Measurements from ENCODE around the gene TBXAS1.

The TBXAS1 gene

DNA sequence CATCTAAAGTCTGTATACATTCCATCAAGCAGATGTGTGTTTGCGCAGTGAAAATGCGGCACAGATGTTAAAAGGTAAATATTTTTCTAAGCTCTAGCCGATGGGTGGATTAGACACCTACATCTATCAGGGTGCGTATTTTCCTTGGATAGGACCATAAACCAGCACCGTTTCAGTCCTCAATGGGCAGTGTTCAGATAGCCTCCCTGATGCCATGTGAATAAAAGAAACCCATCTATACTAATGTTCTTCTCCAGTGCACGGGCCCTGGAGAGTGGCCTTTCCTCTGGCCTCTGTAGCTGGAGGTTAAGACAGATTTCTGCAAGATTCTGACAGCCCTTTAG, 130.2 kb downstream of the TBXAS1 start:
- no peak overlapping the region for H3K27ac ChIP-seq (ENCODE audit: low read length)
- no peaks in the 10 kb centered on the region for H3K27me3 ChIP-seq (ENCODE audit: control insufficient read depth, insufficient read depth, low read length)
- no peaks in the 10 kb centered on the region for H3K36me3 ChIP-seq (ENCODE audit: control insufficient read depth, low read depth, low read length)
- H3K9me3 ChIP-seq (ENCODE audit: control insufficient read depth, low read depth, low read length): no peaks in the 10 kb centered on the region
- no peak overlapping the region for H3K4me3 ChIP-seq (ENCODE audit: low read length)
- H3K9ac ChIP-seq (ENCODE audit: low read length): no peak overlapping the region
- H3K4me1 ChIP-seq (ENCODE audit: control insufficient read depth, low read depth, low read length): no peaks in the 10 kb centered on the region

GRCh38 chr7:139959718-139960117, 130.7 kb downstream of the TBXAS1 start:
- Histone ChIP-seq H3K4me1 (ENCODE audit: control insufficient read depth, low read depth, low read length) (no peaks in the 10 kb centered on the region), H3K27me3 (ENCODE audit: control insufficient read depth, insufficient read depth, low read length) (no peaks in the 10 kb centered on the region), H3K9me3 (ENCODE audit: control insufficient read depth, low read depth, low read length) (no peaks in the 10 kb centered on the region), H3K27ac (ENCODE audit: low read length) (no peak overlapping the region), H3K4me3 (ENCODE audit: low read length) (no peak overlapping the region), H3K9ac (ENCODE audit: low read length) (no peak overlapping the region), H3K36me3 (ENCODE audit: control insufficient read depth, low read depth, low read length) (no peaks in the 10 kb centered on the region)

DNA sequence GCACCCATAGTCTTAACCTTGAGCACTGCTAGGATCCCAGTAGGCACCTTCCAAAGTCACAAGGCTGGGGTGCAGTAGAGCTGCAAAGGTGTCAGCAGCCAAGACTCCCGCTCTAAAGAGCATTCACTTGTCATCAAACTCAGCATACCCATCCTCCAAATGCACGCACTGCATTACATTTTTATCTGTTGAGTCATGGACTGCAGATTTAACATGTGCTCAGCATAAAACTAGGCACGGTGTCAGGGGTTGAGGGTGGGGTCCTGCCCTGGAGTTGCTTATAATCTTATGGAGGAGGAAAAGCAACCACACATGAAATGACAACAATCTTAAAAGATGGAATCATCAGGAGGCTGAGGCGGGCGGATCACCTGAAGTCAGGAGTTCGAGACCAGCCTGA, 131.1 kb downstream of the TBXAS1 start:
- Histone ChIP-seq H3K27ac (ENCODE audit: low read length) (no peak overlapping the region), H3K36me3 (ENCODE audit: control insufficient read depth, low read depth, low read length) (no peaks in the 10 kb centered on the region), H3K9ac (ENCODE audit: low read length) (no peak overlapping the region), H3K4me1 (ENCODE audit: control insufficient read depth, low read depth, low read length) (no peaks in the 10 kb centered on the region), H3K27me3 (ENCODE audit: control insufficient read depth, insufficient read depth, low read length) (no peaks in the 10 kb centered on the region), H3K4me3 (ENCODE audit: low read length) (no peak overlapping the region), H3K9me3 (ENCODE audit: control insufficient read depth, low read depth, low read length) (no peaks in the 10 kb centered on the region)

DNA sequence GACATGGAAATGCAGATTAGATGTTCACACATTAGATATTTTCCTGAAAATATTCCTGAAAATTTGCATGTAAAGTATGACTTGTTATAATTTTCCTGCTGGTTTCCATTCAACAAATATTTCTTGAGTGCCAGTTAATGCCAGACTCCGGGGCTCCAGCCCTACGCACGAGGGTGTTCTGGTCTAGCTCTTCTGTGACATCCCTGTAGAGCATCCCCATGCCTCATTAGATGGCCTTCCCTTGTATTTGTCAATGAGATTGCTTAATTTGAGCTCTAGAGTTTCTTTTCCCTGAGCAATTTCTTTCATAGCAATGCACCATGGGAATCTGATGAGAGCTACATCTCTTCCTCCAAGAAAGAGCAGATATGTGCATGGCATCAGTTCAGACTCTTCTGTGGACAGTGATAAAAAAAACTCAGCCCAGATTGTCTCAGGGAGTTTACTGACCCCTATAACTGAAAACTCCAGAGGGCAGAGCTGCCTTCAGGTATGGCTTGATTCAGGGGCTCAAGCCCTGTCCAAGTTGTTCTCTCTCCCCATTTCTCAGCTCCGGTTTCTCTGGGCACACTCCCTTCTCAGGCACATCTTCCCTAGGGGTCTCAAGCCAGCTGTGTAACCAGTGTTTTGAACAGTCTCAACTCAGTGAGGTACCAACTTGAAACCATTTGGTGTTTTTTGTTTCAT, 137.0 kb downstream of the TBXAS1 start:
- H3K4me3 ChIP-seq (ENCODE audit: low read length): no peak overlapping the region
- H3K36me3 ChIP-seq (ENCODE audit: control insufficient read depth, low read depth, low read length): no peaks in the 10 kb centered on the region

GRCh38 chr7:139966949-139967348, 137.9 kb downstream of the TBXAS1 start:
- Histone ChIP-seq H3K4me3 (ENCODE audit: low read length) (no peak overlapping the region), H3K4me1 (ENCODE audit: control insufficient read depth, low read depth, low read length) (peaks cover 4% of the 10 kb centered on the region), H3K9me3 (ENCODE audit: control insufficient read depth, low read depth, low read length) (no peaks in the 10 kb centered on the region), H3K27ac (ENCODE audit: low read length) (no peak overlapping the region), H3K36me3 (ENCODE audit: control insufficient read depth, low read depth, low read length) (no peaks in the 10 kb centered on the region), H3K9ac (ENCODE audit: low read length) (no peak overlapping the region), H3K27me3 (ENCODE audit: control insufficient read depth, insufficient read depth, low read length) (no peaks in the 10 kb centered on the region)

More for the DNA sequence above, 137.0 kb downstream of the TBXAS1 start:
- Histone ChIP-seq H3K9ac (ENCODE audit: low read length) (no peak overlapping the region), H3K9me3 (ENCODE audit: control insufficient read depth, low read depth, low read length) (no peaks in the 10 kb centered on the region), H3K27ac (ENCODE audit: low read length) (no peak overlapping the region), H3K4me1 (ENCODE audit: control insufficient read depth, low read depth, low read length) (peaks cover 3% of the 10 kb centered on the region), H3K27me3 (ENCODE audit: control insufficient read depth, insufficient read depth, low read length) (no peaks in the 10 kb centered on the region)

DNA sequence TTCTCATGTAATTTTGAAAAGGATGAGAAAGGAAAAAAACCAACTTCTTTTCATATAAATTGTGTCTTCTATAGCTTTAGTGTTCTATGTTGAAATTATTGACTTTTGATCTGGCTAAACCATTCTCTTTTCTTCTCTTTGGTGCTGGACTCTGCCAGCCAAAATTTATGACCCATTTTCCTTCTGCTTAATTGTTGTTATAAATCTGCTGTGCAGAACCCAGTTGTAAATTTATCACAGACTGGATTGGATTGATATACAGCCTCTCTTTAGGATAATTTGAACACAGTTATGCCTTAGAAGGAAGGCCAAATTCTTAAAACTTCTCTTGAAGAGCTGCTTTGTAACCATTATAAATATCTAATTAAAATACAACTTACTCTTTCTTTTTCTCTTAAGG, 139.9 kb downstream of the TBXAS1 start:
- H3K27me3 ChIP-seq (ENCODE audit: control insufficient read depth, insufficient read depth, low read length): no peaks in the 10 kb centered on the region
- H3K9ac ChIP-seq (ENCODE audit: low read length): no peak overlapping the region
- no peak overlapping the region for H3K4me3 ChIP-seq (ENCODE audit: low read length)
- no peak overlapping the region for H3K27ac ChIP-seq (ENCODE audit: low read length)
- H3K36me3 ChIP-seq (ENCODE audit: control insufficient read depth, low read depth, low read length): no peaks in the 10 kb centered on the region
- peaks cover 24% of the 10 kb centered on the region for H3K4me1 ChIP-seq (ENCODE audit: control insufficient read depth, low read depth, low read length)
- H3K9me3 ChIP-seq (ENCODE audit: control insufficient read depth, low read depth, low read length): no peaks in the 10 kb centered on the region

GRCh38 chr7:139972029-139972428, 143.0 kb downstream of the TBXAS1 start:
- peaks cover 34% of the 10 kb centered on the region for H3K4me1 ChIP-seq (ENCODE audit: control insufficient read depth, low read depth, low read length)
- H3K27me3 ChIP-seq (ENCODE audit: control insufficient read depth, insufficient read depth, low read length): no peaks in the 10 kb centered on the region
- H3K9me3 ChIP-seq (ENCODE audit: control insufficient read depth, low read depth, low read length): no peaks in the 10 kb centered on the region
- no peak overlapping the region for H3K4me3 ChIP-seq (ENCODE audit: low read length)
- no peak overlapping the region for H3K27ac ChIP-seq (ENCODE audit: low read length)
- no peaks in the 10 kb centered on the region for H3K36me3 ChIP-seq (ENCODE audit: control insufficient read depth, low read depth, low read length)
- no peak overlapping the region for H3K9ac ChIP-seq (ENCODE audit: low read length)

DNA sequence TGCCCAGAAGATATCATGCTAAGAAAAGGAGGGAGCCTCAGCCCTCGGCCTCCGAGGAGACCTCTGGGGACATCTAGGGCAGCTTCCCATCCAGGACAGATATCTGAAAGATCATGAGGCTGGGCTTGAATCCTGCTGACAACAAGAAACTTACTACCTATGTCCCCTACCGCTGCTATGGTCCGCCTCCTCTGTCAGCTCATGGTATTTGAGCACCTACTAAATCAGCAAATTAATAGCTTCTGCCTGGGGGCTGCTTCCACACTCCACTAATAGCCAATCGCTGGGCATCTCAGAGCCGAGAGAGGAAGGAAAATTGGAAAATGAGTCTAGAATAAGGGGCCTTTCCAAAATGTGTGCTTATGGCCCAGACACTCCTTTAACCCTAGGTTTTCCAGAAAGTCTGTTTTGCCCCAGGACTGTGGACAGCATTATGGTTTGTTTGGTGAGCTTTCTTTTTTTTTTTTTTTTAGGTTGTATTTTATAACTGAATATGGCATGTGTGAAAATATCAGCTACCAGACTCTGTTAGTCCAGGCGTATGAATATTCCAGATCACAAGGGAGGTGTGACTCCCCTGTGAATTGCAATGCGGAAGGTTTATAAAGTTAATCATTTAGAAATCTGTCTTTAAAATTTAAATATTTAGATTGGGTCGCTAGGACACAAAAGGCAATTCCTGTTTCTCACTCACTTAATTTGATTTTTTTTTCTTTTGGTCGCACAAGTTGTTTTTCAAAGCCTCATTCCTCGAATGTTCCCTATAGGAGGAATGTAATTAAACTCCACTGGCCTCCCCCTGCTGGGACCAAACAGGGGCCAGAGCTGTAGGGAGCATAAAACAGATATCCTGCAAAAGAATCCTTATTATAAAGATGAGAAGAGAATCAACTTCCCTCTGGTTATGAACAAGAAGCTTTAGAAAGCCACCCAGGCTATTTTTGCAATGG, 144.3 kb downstream of the TBXAS1 start:
- H3K36me3 ChIP-seq (ENCODE audit: control insufficient read depth, low read depth, low read length): no peaks in the 10 kb centered on the region
- no peaks in the 10 kb centered on the region for H3K9me3 ChIP-seq (ENCODE audit: control insufficient read depth, low read depth, low read length)
- no peak overlapping the region for H3K9ac ChIP-seq (ENCODE audit: low read length)
- H3K27me3 ChIP-seq (ENCODE audit: control insufficient read depth, insufficient read depth, low read length): no peaks in the 10 kb centered on the region
- H3K27ac ChIP-seq (ENCODE audit: low read length): no peak overlapping the region
- H3K4me3 ChIP-seq (ENCODE audit: low read length): no peak overlapping the region
- peaks cover 34% of the 10 kb centered on the region for H3K4me1 ChIP-seq (ENCODE audit: control insufficient read depth, low read depth, low read length)

DNA sequence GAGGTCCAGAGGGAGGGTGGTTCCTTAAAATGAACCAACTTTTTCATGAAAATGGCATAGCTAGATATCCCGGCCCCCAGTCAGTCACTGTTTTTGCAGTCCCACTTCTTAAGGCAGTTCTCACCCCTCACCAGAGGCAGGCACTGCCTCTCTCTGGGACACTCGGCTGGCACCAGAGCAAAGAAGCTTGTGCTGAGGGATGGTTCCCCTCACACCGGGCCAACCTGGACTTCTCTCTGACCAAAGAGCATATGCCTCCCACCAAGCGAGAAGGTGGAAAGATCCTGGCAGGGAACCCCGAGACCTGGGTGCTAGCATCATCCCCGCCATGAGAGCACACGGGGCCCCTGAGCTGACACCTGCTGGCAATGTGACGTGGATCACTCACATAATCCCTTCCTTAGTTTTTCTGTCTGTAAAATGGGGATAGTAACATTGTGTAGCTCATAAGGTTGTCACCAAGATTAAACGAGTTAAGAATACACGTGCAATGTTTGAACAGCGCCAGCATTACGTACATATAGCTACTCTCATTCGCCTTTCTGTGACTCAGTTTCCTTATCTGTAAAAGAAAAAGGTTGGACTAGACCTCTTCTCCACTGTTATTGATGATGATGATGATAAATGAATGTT, 145.2 kb downstream of the TBXAS1 start:
- Histone ChIP-seq H3K36me3 (ENCODE audit: control insufficient read depth, low read depth, low read length) (no peaks in the 10 kb centered on the region), H3K9ac (ENCODE audit: low read length) (no peak overlapping the region), H3K27ac (ENCODE audit: low read length) (no peak overlapping the region), H3K9me3 (ENCODE audit: control insufficient read depth, low read depth, low read length) (no peaks in the 10 kb centered on the region), H3K4me1 (ENCODE audit: control insufficient read depth, low read depth, low read length) (peaks cover 34% of the 10 kb centered on the region), H3K27me3 (ENCODE audit: control insufficient read depth, insufficient read depth, low read length) (no peaks in the 10 kb centered on the region), H3K4me3 (ENCODE audit: low read length) (no peak overlapping the region)

- no peak overlapping the region for H3K9ac ChIP-seq (ENCODE audit: low read length)
- H3K9me3 ChIP-seq (ENCODE audit: control insufficient read depth, low read depth, low read length): no peaks in the 10 kb centered on the region
- H3K27me3 ChIP-seq (ENCODE audit: control insufficient read depth, insufficient read depth, low read length): no peaks in the 10 kb centered on the region
- H3K4me1 ChIP-seq (ENCODE audit: control insufficient read depth, low read depth, low read length): peaks cover 30% of the 10 kb centered on the region
- H3K4me3 ChIP-seq (ENCODE audit: low read length): no peak overlapping the region
- no peaks in the 10 kb centered on the region for H3K36me3 ChIP-seq (ENCODE audit: control insufficient read depth, low read depth, low read length)
- H3K27ac ChIP-seq (ENCODE audit: low read length): no peak overlapping the region
Observed at GRCh38 chr7:139976055-139976837, 147.2 kb downstream of the TBXAS1 start.

All from iPS-18a (cell line).